AG04449 (cell line): ENCODE results near the gene FARSA.

Source experiments
- CTCF ChIA-PET: fragments of 350-600 bp; formaldehyde crosslinking; extraction: SDS; loops from one replicate; lab custom pipeline; 2021; ENCODE audit warnings: antibody characterized with exemption; lab: Yijun Ruan, JAX
- POLR2A ChIA-PET: fragments of 400-600, 350-600 bp; formaldehyde crosslinking; extraction: SDS; loops from one replicate; lab custom pipeline; 2020; ENCODE audit warnings: antibody characterized with exemption, inconsistent platforms; lab: Yijun Ruan, JAX
- DNase-seq: peaks from one replicate; pipeline ENCODE4 v3.0.0-alpha.2; 2010; ENCODE audit warnings: low read depth, low spot score
- H3K4me3 ChIP-seq: 2 replicates; pipeline ENCODE4 v1.5.1; 2011; ENCODE audit warnings: low read depth, mild to moderate bottlenecking, control low read depth, low read length
- CTCF ChIP-seq: IDR thresholded peaks from one replicate; pipeline ENCODE4 v1.5.1; 2011; ENCODE audit warnings: mild to moderate bottlenecking, moderate library complexity, low read length, control low read depth, inconsistent platforms; ENCODE audit not compliant: insufficient read depth; ENCODE audit errors: missing control alignments

The FARSA gene

GRCh38 chr19:12974301-12975220 lies 41.0 kb upstream of the FARSA start:
- H3K4me3 ChIP-seq, result no peak overlapping the region
- POLR2A ChIA-PET, result no interaction called here
- TF ChIP-seq CTCF, result no peak
- no peak for DNase-seq
- CTCF ChIA-PET, result interaction anchor here (0.7 to 14.7 kb wide), 8 partner anchors 10 to 615 kb away, joined by 3 to 573 read pairs (median 69); partner anchors contain the start of gene DAND5

GRCh38 chr19:12973236-12973635 lies 39.7 kb upstream of the FARSA start:
- ChIA-PET POLR2A (no interaction called here), CTCF (interaction anchor here (5.6 to 14.7 kb wide), 3 partner anchors 9 to 114 kb away, joined by 138 to 573 read pairs (median 486); partner anchors contain the start of gene DAND5)
- DNase-seq, result no peak
- no peak for TF ChIP-seq CTCF
- H3K4me3 ChIP-seq, result no peak overlapping the region

GRCh38 chr19:12970070-12970820 lies 36.7 kb upstream of the FARSA start:
- ChIA-PET CTCF (interaction anchor here (5.6 kb wide), 1 partner anchor 122 kb away, joined by 153 read pairs; no protein-coding TSS in a partner anchor), POLR2A (no interaction called here)
- no peak for TF ChIP-seq CTCF
- no peak overlapping the region for H3K4me3 ChIP-seq
- no peak for DNase-seq

- no peak for TF ChIP-seq CTCF
- ChIA-PET POLR2A (no interaction called here), CTCF (interaction anchor here (5.6 to 9.9 kb wide), 2 partner anchors 6 to 123 kb away, joined by 138 to 153 read pairs; no protein-coding TSS in a partner anchor)
- H3K4me3 ChIP-seq, result no peak within 1 kb of the TSS
- no peak for DNase-seq
Measured at GRCh38 chr19:12969292-12969988, 35.9 kb upstream of the FARSA start, which contains the start of gene DAND5. DAND5 (plus strand) TSS chr19:12969576; CDS start chr19:12969661, 85 bp downstream.

GRCh38 chr19:12967907-12968306 lies 34.4 kb upstream of the FARSA start:
- no peak overlapping the region for H3K4me3 ChIP-seq
- POLR2A ChIA-PET, result interaction anchor here (0.6 to 0.7 kb wide), 2 partner anchors 185 to 467 kb away, joined by 3 read pairs; no protein-coding TSS in a partner anchor
- CTCF ChIA-PET, result interaction anchor here (0.8 to 9.9 kb wide), 5 partner anchors 8 to 294 kb away, joined by 3 to 153 read pairs (median 43); no protein-coding TSS in a partner anchor
- TF ChIP-seq CTCF, result no peak
- no peak for DNase-seq
